ENCODE results near the gene KCNH8.

DNA sequence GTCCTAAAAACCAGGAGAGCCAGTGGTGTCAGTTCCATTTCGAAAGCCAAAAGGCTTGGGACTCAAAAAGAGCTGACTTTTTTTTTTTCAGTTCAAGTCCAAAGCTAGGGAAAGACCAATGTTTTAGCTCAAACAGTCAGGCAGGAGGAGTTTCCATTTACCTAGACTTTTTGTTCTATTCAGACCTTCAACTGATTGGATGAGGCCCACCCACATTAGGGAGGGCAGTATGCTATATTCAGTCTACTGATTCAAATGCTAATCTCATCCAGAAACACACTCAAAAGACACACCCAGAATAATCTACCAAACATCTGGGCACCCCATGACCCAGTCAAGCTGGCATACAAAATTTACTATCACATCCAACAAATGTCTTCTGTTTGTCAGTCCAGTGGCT, 374.0 kb downstream of the KCNH8 start:
- TF ChIP-seq SUZ12 (IDR thresholded peaks at IDR 0.05; ENCODE audit: extremely low read depth, insufficient read depth, insufficient read length) (no peak), ZNF274 (IDR thresholded peaks at IDR 0.05; ENCODE audit: low read depth, low read length) (no peak), YY1 (IDR thresholded peaks at IDR 0.05; ENCODE audit: insufficient read depth, insufficient read length) (no peak)

Measured in NT2/D1 (cell line).